ENCODE data around the gene HPCAL1. TPM values are rescaled to one million over a fixed set of nuclear protein-coding genes. Genes with fewer than 3 reads are reported as not detected.
"Not testable (repeated sequence)": the region's sequence is repeated elsewhere in the genome, so short reads cannot be mapped to it uniquely, and the experiment has no call there.

HPCAL1 gene
- total and polyA plus RNA-seq, 7 experiments from 2014 or later = 44.9 to 137 (median 89.2) TPM

DNA sequence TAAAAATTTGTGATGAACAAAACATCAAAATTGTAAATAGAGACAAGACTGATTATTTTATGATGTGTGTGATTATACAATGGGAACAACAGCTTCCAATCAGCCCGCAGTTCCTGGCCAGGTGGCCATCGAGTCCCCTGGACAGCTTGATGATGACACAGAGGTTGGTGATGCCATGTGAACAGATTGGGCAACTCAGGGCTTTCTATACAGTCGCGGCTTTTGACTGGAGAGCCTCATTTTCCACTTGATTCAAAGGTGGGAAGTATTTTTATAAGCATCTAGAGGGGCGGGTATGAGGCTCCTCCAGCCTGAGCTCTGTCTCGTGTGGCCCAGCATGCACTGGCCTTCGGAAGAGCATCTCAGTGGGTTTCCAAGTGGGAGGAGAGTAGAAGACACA is 14.9 kb upstream of the HPCAL1 start:
- Mint-ChIP-seq H3K4me1 (peaks cover 0 to 8% (median 3%) of the 10 kb centered on the region in 7 donors), H3K27me3 (peaks cover 0 to 3% (median 0%) of the 10 kb centered on the region in 5 donors), H3K36me3 (no peaks in the 10 kb centered on the region), H3K9me3 (no peaks in the 10 kb centered on the region), H3K27ac (no peak overlapping the region), H3K4me3 (no peak overlapping the region)
- H3K27ac ChIP-seq (ENCODE audit: low read depth, low read length) = no peak overlapping the region
- no peak overlapping the region for H3K4me3 ChIP-seq (ENCODE audit: low read length)
- ATAC-seq = no peak
- H3K9me3 ChIP-seq (ENCODE audit: control insufficient read depth in 2 of 3, low read length in 3 of 3) = no peaks in the 10 kb centered on the region
- no peaks in the 10 kb centered on the region for H3K4me1 ChIP-seq (ENCODE audit: control insufficient read depth in 2 of 2, insufficient read depth in 2 of 2, low read length in 2 of 2)
- H3K36me3 ChIP-seq (ENCODE audit: control insufficient read depth in 2 of 3, insufficient read depth in 3 of 3, low read length in 3 of 3) = no peaks in the 10 kb centered on the region
- POLR2A ChIA-PET = no interaction called here
- H3K27me3 ChIP-seq (ENCODE audit: control insufficient read depth in 2 of 2, insufficient read depth in 2 of 2, low read length in 2 of 2) = no peaks in the 10 kb centered on the region
- intact Hi-C loops (cut with micrococcal nuclease) = no loop called here
- DNase-seq = no peak
- CTCF ChIA-PET = interaction anchor here (1.2 kb wide), 1 partner anchor 122 kb away, joined by 5 read pairs; no protein-coding TSS in a partner anchor

GRCh38 chr2:10288606-10289005 is 14.1 kb upstream of the HPCAL1 start:
- H3K27me3 Mint-ChIP-seq = peaks cover 0 to 7% (median 0%) of the 10 kb centered on the region in 5 donors
- ChIA-PET CTCF (no interaction called here), POLR2A (interaction anchor here (0.6 kb wide), 1 partner anchor 100 kb away, joined by 4 read pairs; no protein-coding TSS in a partner anchor)
- DNase-seq = no peak
- Histone ChIP-seq H3K4me3 (ENCODE audit: low read length) (no peak overlapping the region), H3K36me3 (ENCODE audit: control insufficient read depth in 2 of 3, insufficient read depth in 3 of 3, low read length in 3 of 3) (no peaks in the 10 kb centered on the region), H3K27me3 (ENCODE audit: control insufficient read depth in 2 of 2, insufficient read depth in 2 of 2, low read length in 2 of 2) (no peaks in the 10 kb centered on the region), H3K9me3 (ENCODE audit: control insufficient read depth in 2 of 3, low read length in 3 of 3) (no peaks in the 10 kb centered on the region), H3K27ac (ENCODE audit: low read depth, low read length) (no peak overlapping the region), H3K4me1 (ENCODE audit: control insufficient read depth in 2 of 2, insufficient read depth in 2 of 2, low read length in 2 of 2) (no peaks in the 10 kb centered on the region)
- no peak overlapping the region for H3K27ac Mint-ChIP-seq
- no peak overlapping the region for H3K4me3 Mint-ChIP-seq
- intact Hi-C loops (cut with micrococcal nuclease) = no loop called here
- ATAC-seq = no peak
- peaks cover 0 to 8% (median 3%) of the 10 kb centered on the region in 7 donors for H3K4me1 Mint-ChIP-seq
- H3K9me3 Mint-ChIP-seq = peaks cover 0 to 3% (median 0%) of the 10 kb centered on the region in 11 donors
- H3K36me3 Mint-ChIP-seq = no peaks in the 10 kb centered on the region

DNA sequence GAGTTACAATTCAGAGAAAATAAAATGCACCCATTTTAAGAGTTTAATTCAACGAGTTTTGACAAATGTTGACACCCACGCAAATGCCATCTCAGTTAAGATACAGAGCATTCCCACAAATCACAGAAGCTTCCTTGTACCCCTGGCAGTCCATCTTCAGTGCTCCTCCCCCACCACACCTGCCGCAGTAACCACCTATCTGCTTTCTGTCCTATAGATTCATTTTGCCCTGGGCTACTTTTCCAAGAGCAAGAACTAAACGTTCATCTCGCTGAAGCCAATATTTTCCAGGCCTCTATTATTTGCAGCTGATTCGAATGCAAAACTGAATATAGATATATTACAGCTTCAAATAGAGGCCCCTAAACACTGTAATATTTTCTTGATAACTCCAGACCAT is 13.4 kb upstream of the HPCAL1 start:
- CTCF ChIA-PET = no interaction called here
- H3K9me3 Mint-ChIP-seq = peaks cover 0 to 10% (median 4%) of the 10 kb centered on the region in 11 donors

GRCh38 chr2:10289891-10290290 is 12.8 kb upstream of the HPCAL1 start:
- H3K27ac ChIP-seq (ENCODE audit: low read depth, low read length) = no peak overlapping the region
- POLR2A ChIA-PET = interaction anchor here (1.0 kb wide), 1 partner anchor 12 kb away, joined by 3 read pairs; no protein-coding TSS in a partner anchor
- no peak overlapping the region for H3K4me3 ChIP-seq (ENCODE audit: low read length)
- ATAC-seq = no peak
- no peak overlapping the region for H3K4me3 Mint-ChIP-seq
- peaks cover 0 to 6% (median 0%) of the 10 kb centered on the region in 3 experiments for H3K9me3 ChIP-seq (ENCODE audit: control insufficient read depth in 2 of 3, low read length in 3 of 3)
- H3K27me3 ChIP-seq (ENCODE audit: control insufficient read depth in 2 of 2, insufficient read depth in 2 of 2, low read length in 2 of 2) = no peaks in the 10 kb centered on the region
- CTCF ChIA-PET = no interaction called here
- peaks cover 0 to 7% (median 0%) of the 10 kb centered on the region in 7 donors for H3K4me1 Mint-ChIP-seq
- intact Hi-C loops (cut with micrococcal nuclease) = no loop called here
- peaks cover 0 to 7% (median 5%) of the 10 kb centered on the region in 5 donors for H3K36me3 Mint-ChIP-seq
- H3K27me3 Mint-ChIP-seq = peaks cover 0 to 12% (median 0%) of the 10 kb centered on the region in 5 donors
- H3K4me1 ChIP-seq (ENCODE audit: control insufficient read depth in 2 of 2, insufficient read depth in 2 of 2, low read length in 2 of 2) = no peaks in the 10 kb centered on the region
- H3K27ac Mint-ChIP-seq = no peak overlapping the region
- peaks cover 0 to 14% (median 6%) of the 10 kb centered on the region in 11 donors for H3K9me3 Mint-ChIP-seq
- H3K36me3 ChIP-seq (ENCODE audit: control insufficient read depth in 2 of 3, insufficient read depth in 3 of 3, low read length in 3 of 3) = no peaks in the 10 kb centered on the region
- no peak for DNase-seq

More for the DNA sequence above, 13.4 kb upstream of the HPCAL1 start:
- Mint-ChIP-seq H3K27ac (peak overlapping the region in 1 of 9 donors; percentile 1), H3K4me3 (no peak overlapping the region), H3K36me3 (peaks cover 0 to 6% (median 4%) of the 10 kb centered on the region in 5 donors), H3K4me1 (peaks cover 0 to 8% (median 0%) of the 10 kb centered on the region in 7 donors), H3K27me3 (peaks cover 0 to 12% (median 0%) of the 10 kb centered on the region in 5 donors)
- Histone ChIP-seq H3K9me3 (ENCODE audit: control insufficient read depth in 2 of 3, low read length in 3 of 3) (peaks cover 0 to 3% (median 0%) of the 10 kb centered on the region in 3 experiments), H3K4me1 (ENCODE audit: control insufficient read depth in 2 of 2, insufficient read depth in 2 of 2, low read length in 2 of 2) (no peaks in the 10 kb centered on the region), H3K36me3 (ENCODE audit: control insufficient read depth in 2 of 3, insufficient read depth in 3 of 3, low read length in 3 of 3) (no peaks in the 10 kb centered on the region), H3K4me3 (ENCODE audit: low read length) (no peak overlapping the region), H3K27me3 (ENCODE audit: control insufficient read depth in 2 of 2, insufficient read depth in 2 of 2, low read length in 2 of 2) (no peaks in the 10 kb centered on the region), H3K27ac (ENCODE audit: low read depth, low read length) (no peak overlapping the region)
- DNase-seq (no peak), ATAC-seq (no peak)
- intact Hi-C loops (cut with micrococcal nuclease) = no loop called here
- POLR2A ChIA-PET = interaction anchor here (0.6 to 1.0 kb wide), 3 partner anchors 9 to 100 kb away, joined by 3 to 4 read pairs (median 3); no protein-coding TSS in a partner anchor

- H3K4me1 ChIP-seq (ENCODE audit: control insufficient read depth in 2 of 2, insufficient read depth in 2 of 2, low read length in 2 of 2); ATAC-seq; intact Hi-C loops (cut with micrococcal nuclease); H3K27ac Mint-ChIP-seq; CTCF ChIA-PET; H3K36me3 Mint-ChIP-seq; H3K27me3 ChIP-seq (ENCODE audit: control insufficient read depth in 2 of 2, insufficient read depth in 2 of 2, low read length in 2 of 2); H3K36me3 ChIP-seq (ENCODE audit: control insufficient read depth in 2 of 3, insufficient read depth in 3 of 3, low read length in 3 of 3); H3K4me1 Mint-ChIP-seq; H3K27ac ChIP-seq (ENCODE audit: low read depth, low read length); H3K9me3 ChIP-seq (ENCODE audit: control insufficient read depth in 2 of 3, low read length in 3 of 3); POLR2A ChIA-PET; H3K4me3 Mint-ChIP-seq; DNase-seq; H3K4me3 ChIP-seq (ENCODE audit: low read length): not testable (repeated sequence)
- Mint-ChIP-seq H3K9me3 (peaks cover 0 to 14% (median 6%) of the 10 kb centered on the region in 11 donors), H3K27me3 (peaks cover 0 to 12% (median 0%) of the 10 kb centered on the region in 5 donors)
Measured at GRCh38 chr2:10291376-10291775, 11.3 kb upstream of the HPCAL1 start.

DNA sequence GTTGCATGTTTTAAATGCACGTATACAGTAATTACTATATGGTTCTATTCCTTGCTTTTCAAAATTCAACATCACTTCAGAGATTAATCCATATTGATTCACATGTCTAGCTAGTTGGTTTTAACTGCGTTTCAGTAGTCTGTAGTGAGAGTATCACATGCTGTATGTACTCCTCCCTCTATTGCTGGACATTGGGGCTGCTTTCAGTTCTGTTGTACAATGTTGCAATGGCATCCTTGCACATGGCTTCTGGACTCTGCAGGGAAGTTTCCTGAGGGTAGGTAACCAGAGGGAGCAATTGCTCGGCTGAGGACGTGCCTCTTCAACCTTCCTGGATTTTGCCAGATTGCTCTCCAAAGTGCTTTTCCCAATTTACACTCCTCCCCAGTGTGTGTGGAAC is 10.7 kb upstream of the HPCAL1 start:
- ChIA-PET CTCF (interaction anchor here (0.9 to 1.3 kb wide), 2 partner anchors 12 to 117 kb away, joined by 3 to 4 read pairs; no protein-coding TSS in a partner anchor), POLR2A (no interaction called here)
- Mint-ChIP-seq H3K27ac (peak overlapping the region in 1 of 9 donors; percentile 34), H3K36me3 (peaks cover 0 to 7% (median 5%) of the 10 kb centered on the region in 5 donors), H3K4me1 (peaks cover 0 to 8% (median 0%) of the 10 kb centered on the region in 7 donors), H3K9me3 (peaks cover 0 to 14% (median 6%) of the 10 kb centered on the region in 11 donors), H3K27me3 (peaks cover 0 to 12% (median 0%) of the 10 kb centered on the region in 5 donors), H3K4me3 (no peak overlapping the region)
- Histone ChIP-seq H3K27ac (ENCODE audit: low read depth, low read length) (no peak overlapping the region), H3K4me3 (ENCODE audit: low read length) (no peak overlapping the region), H3K9me3 (ENCODE audit: control insufficient read depth in 2 of 3, low read length in 3 of 3) (peaks cover 0 to 6% (median 0%) of the 10 kb centered on the region in 3 experiments), H3K27me3 (ENCODE audit: control insufficient read depth in 2 of 2, insufficient read depth in 2 of 2, low read length in 2 of 2) (no peaks in the 10 kb centered on the region), H3K36me3 (ENCODE audit: control insufficient read depth in 2 of 3, insufficient read depth in 3 of 3, low read length in 3 of 3) (no peaks in the 10 kb centered on the region), H3K4me1 (ENCODE audit: control insufficient read depth in 2 of 2, insufficient read depth in 2 of 2, low read length in 2 of 2) (no peaks in the 10 kb centered on the region)
- no peak for DNase-seq
- ATAC-seq = no peak
- intact Hi-C loops (cut with micrococcal nuclease) = no loop called here
